ENCODE measurements around the gene DHX34.
"Not testable (repeated sequence)": the region's sequence is repeated elsewhere in the genome, so short reads cannot be mapped to it uniquely, and the experiment has no call there.

Gene DHX34

GRCh38 chr19:47340477-47341208, 8.5 kb upstream of the DHX34 start:
- peaks cover 4% of the 10 kb centered on the region; the same call in 1 of the 2 replicates for H3K4me1 ChIP-seq (ENCODE audit: insufficient read depth, low read length)
- no peaks in the 10 kb centered on the region for H3K9me3 ChIP-seq (ENCODE audit: control insufficient read depth, insufficient read depth, low read length)
- no peak overlapping the region for H3K9ac ChIP-seq (ENCODE audit: low read depth, low read length)
- no peaks in the 10 kb centered on the region for H3K36me3 ChIP-seq (ENCODE audit: insufficient read depth, low read length)

GRCh38 chr19:47341734-47342133, 7.4 kb upstream of the DHX34 start:
- Histone ChIP-seq H3K4me1 (ENCODE audit: insufficient read depth, low read length) (no peaks in the 10 kb centered on the region), H3K9me3 (ENCODE audit: control insufficient read depth, insufficient read depth, low read length) (no peaks in the 10 kb centered on the region), H3K36me3 (ENCODE audit: insufficient read depth, low read length) (no peaks in the 10 kb centered on the region), H3K9ac (ENCODE audit: low read depth, low read length) (no peak overlapping the region)

GRCh38 chr19:47343194-47343802, 5.8 kb upstream of the DHX34 start:
- Histone ChIP-seq H3K36me3 (ENCODE audit: insufficient read depth, low read length) (no peaks in the 10 kb centered on the region), H3K9me3 (ENCODE audit: control insufficient read depth, insufficient read depth, low read length) (no peaks in the 10 kb centered on the region), H3K9ac (ENCODE audit: low read depth, low read length) (no peak overlapping the region), H3K4me1 (ENCODE audit: insufficient read depth, low read length) (no peaks in the 10 kb centered on the region; the same call in 1 of the 2 replicates)

GRCh38 chr19:47344425-47344824, 4.7 kb upstream of the DHX34 start:
- Histone ChIP-seq H3K4me1 (ENCODE audit: insufficient read depth, low read length) (no peaks in the 10 kb centered on the region; the same call in 1 of the 2 replicates), H3K9ac (ENCODE audit: low read depth, low read length) (no peak overlapping the region), H3K9me3 (ENCODE audit: control insufficient read depth, insufficient read depth, low read length) (no peaks in the 10 kb centered on the region), H3K36me3 (ENCODE audit: insufficient read depth, low read length) (no peaks in the 10 kb centered on the region)

GRCh38 chr19:47346024-47346423, 3.1 kb upstream of the DHX34 start:
- H3K9ac ChIP-seq (ENCODE audit: low read depth, low read length); H3K9me3 ChIP-seq (ENCODE audit: control insufficient read depth, insufficient read depth, low read length); H3K36me3 ChIP-seq (ENCODE audit: insufficient read depth, low read length); H3K4me1 ChIP-seq (ENCODE audit: insufficient read depth, low read length): not testable (repeated sequence)

- no peak overlapping the region for H3K9ac ChIP-seq (ENCODE audit: low read depth, low read length)
- H3K9me3 ChIP-seq (ENCODE audit: control insufficient read depth, insufficient read depth, low read length), result no peaks in the 10 kb centered on the region
- H3K36me3 ChIP-seq (ENCODE audit: insufficient read depth, low read length), result peaks cover 28% of the 10 kb centered on the region
- peaks cover 9% of the 10 kb centered on the region; the same call in 1 of the 2 replicates for H3K4me1 ChIP-seq (ENCODE audit: insufficient read depth, low read length)
Measured at GRCh38 chr19:47350630-47351029, 1.5 kb downstream of the DHX34 start.

- Histone ChIP-seq H3K36me3 (ENCODE audit: insufficient read depth, low read length) (peaks cover 31% of the 10 kb centered on the region), H3K4me1 (ENCODE audit: insufficient read depth, low read length) (peaks cover 9% of the 10 kb centered on the region; the same call in 1 of the 2 replicates), H3K9me3 (ENCODE audit: control insufficient read depth, insufficient read depth, low read length) (no peaks in the 10 kb centered on the region), H3K9ac (ENCODE audit: low read depth, low read length) (no peak overlapping the region)
Measured at GRCh38 chr19:47351548-47351947, 2.4 kb downstream of the DHX34 start.

- peaks cover 35% of the 10 kb centered on the region for H3K36me3 ChIP-seq (ENCODE audit: insufficient read depth, low read length)
- H3K9ac ChIP-seq (ENCODE audit: low read depth, low read length), result no peak overlapping the region
- H3K9me3 ChIP-seq (ENCODE audit: control insufficient read depth, insufficient read depth, low read length), result no peaks in the 10 kb centered on the region
- H3K4me1 ChIP-seq (ENCODE audit: insufficient read depth, low read length), result peaks cover 9% of the 10 kb centered on the region; the same call in 1 of the 2 replicates
Measured at GRCh38 chr19:47352095-47352494, 3.0 kb downstream of the DHX34 start.

- H3K9ac ChIP-seq (ENCODE audit: low read depth, low read length), result no peak overlapping the region
- no peaks in the 10 kb centered on the region for H3K9me3 ChIP-seq (ENCODE audit: control insufficient read depth, insufficient read depth, low read length)
- peaks cover 9% of the 10 kb centered on the region; the same call in 1 of the 2 replicates for H3K4me1 ChIP-seq (ENCODE audit: insufficient read depth, low read length)
- H3K36me3 ChIP-seq (ENCODE audit: insufficient read depth, low read length), result peaks cover 46% of the 10 kb centered on the region
Measured at GRCh38 chr19:47353307-47353712, 4.2 kb downstream of the DHX34 start.

GRCh38 chr19:47356900-47357299, 7.8 kb downstream of the DHX34 start:
- Histone ChIP-seq H3K9me3 (ENCODE audit: control insufficient read depth, insufficient read depth, low read length) (no peaks in the 10 kb centered on the region), H3K9ac (ENCODE audit: low read depth, low read length) (no peak overlapping the region), H3K36me3 (ENCODE audit: insufficient read depth, low read length) (peaks cover 66% of the 10 kb centered on the region), H3K4me1 (ENCODE audit: insufficient read depth, low read length) (peaks cover 3% of the 10 kb centered on the region; the same call in 1 of the 2 replicates)

GRCh38 chr19:47357788-47358680, 8.9 kb downstream of the DHX34 start:
- H3K9ac ChIP-seq (ENCODE audit: low read depth, low read length), result no peak overlapping the region
- peaks cover 61% of the 10 kb centered on the region for H3K36me3 ChIP-seq (ENCODE audit: insufficient read depth, low read length)
- no peaks in the 10 kb centered on the region for H3K4me1 ChIP-seq (ENCODE audit: insufficient read depth, low read length)
- H3K9me3 ChIP-seq (ENCODE audit: control insufficient read depth, insufficient read depth, low read length), result no peaks in the 10 kb centered on the region

- peaks cover 56% of the 10 kb centered on the region for H3K36me3 ChIP-seq (ENCODE audit: insufficient read depth, low read length)
- H3K4me1 ChIP-seq (ENCODE audit: insufficient read depth, low read length), result no peaks in the 10 kb centered on the region
- H3K9ac ChIP-seq (ENCODE audit: low read depth, low read length), result no peak overlapping the region
- H3K9me3 ChIP-seq (ENCODE audit: control insufficient read depth, insufficient read depth, low read length), result no peaks in the 10 kb centered on the region
Measured at GRCh38 chr19:47358936-47359335, 9.8 kb downstream of the DHX34 start.

GRCh38 chr19:47362321-47362720, 13.2 kb downstream of the DHX34 start:
- Histone ChIP-seq H3K36me3 (ENCODE audit: insufficient read depth, low read length) (peaks cover 46% of the 10 kb centered on the region), H3K9me3 (ENCODE audit: control insufficient read depth, insufficient read depth, low read length) (no peaks in the 10 kb centered on the region), H3K9ac (ENCODE audit: low read depth, low read length) (no peak overlapping the region), H3K4me1 (ENCODE audit: insufficient read depth, low read length) (no peaks in the 10 kb centered on the region)

GRCh38 chr19:47363758-47364531, 14.8 kb downstream of the DHX34 start:
- no peaks in the 10 kb centered on the region for H3K4me1 ChIP-seq (ENCODE audit: insufficient read depth, low read length)
- peaks cover 30% of the 10 kb centered on the region for H3K36me3 ChIP-seq (ENCODE audit: insufficient read depth, low read length)
- H3K9me3 ChIP-seq (ENCODE audit: control insufficient read depth, insufficient read depth, low read length), result no peaks in the 10 kb centered on the region
- H3K9ac ChIP-seq (ENCODE audit: low read depth, low read length), result no peak overlapping the region

All from ES-I3 (cell line).